Glutamatergic neuron (in vitro differentiated cells): ENCODE results near the gene RTKN2. TPM values are rescaled to one million over a fixed set of nuclear protein-coding genes. Genes with fewer than 3 reads are reported as not detected.
"Not testable (repeated sequence)": the region's sequence is repeated elsewhere in the genome, so short reads cannot be mapped to it uniquely, and the experiment has no call there.

Experiments used
- DNase-seq: peaks from one replicate; pipeline ENCODE4 v3.0.0; 2022
- H3K27ac Mint-ChIP-seq: one replicate; pipeline ENCODE4 v1.8.0; 2020; ENCODE audit warnings: mild to moderate bottlenecking, mixed read lengths, inconsistent platforms; ENCODE audit not compliant: unreplicated experiment
- H3K27me3 Mint-ChIP-seq: one replicate; pipeline ENCODE4 v1.8.0; 2020; ENCODE audit warnings: mild to moderate bottlenecking, moderate library complexity, mixed read lengths, inconsistent platforms; ENCODE audit not compliant: unreplicated experiment
- H3K36me3 Mint-ChIP-seq: one replicate; pipeline ENCODE4 v1.8.0; 2020; ENCODE audit warnings: mild to moderate bottlenecking, mixed read lengths, inconsistent platforms; ENCODE audit not compliant: unreplicated experiment
- H3K4me1 Mint-ChIP-seq: one replicate; pipeline ENCODE4 v1.8.0; 2020; ENCODE audit warnings: mild to moderate bottlenecking, low read depth, mixed read lengths, inconsistent platforms; ENCODE audit not compliant: unreplicated experiment
- H3K4me3 Mint-ChIP-seq: one replicate; pipeline ENCODE4 v1.8.0; 2020; ENCODE audit warnings: mild to moderate bottlenecking, mixed read lengths, inconsistent platforms; ENCODE audit not compliant: unreplicated experiment
- H3K9me3 Mint-ChIP-seq: one replicate; pipeline ENCODE4 v1.8.0; 2020; ENCODE audit warnings: mild to moderate bottlenecking, moderate library complexity, mixed read lengths, inconsistent platforms; ENCODE audit not compliant: unreplicated experiment
- CTCF ChIP-seq: fragments of 200-600 bp; sonication (generic); IDR thresholded peaks from one replicate; pipeline ENCODE4 v1.5.0; 2021; ENCODE audit not compliant: partially characterized antibody, unreplicated experiment
- total RNA-seq: library from RNA; stranded (reverse); fragmentation: NEBNext Ultra II Directional; extraction: Animal tissue kit (Norgen Biotek cat#: 25700); gene quantifications from one replicate; pipeline ENCODE4 v1.2.1, GENCODE V29; 2021; ENCODE audit not compliant: unreplicated experiment

Gene RTKN2
- total RNA-seq, 1 donor from 2014 or later = 3.2 TPM

GRCh38 chr10:62244785-62245467 lies 23.7 kb downstream of the RTKN2 start:
- DNase-seq = no peak
- Mint-ChIP-seq H3K27me3 (no peaks in the 10 kb centered on the region), H3K9me3 (no peaks in the 10 kb centered on the region), H3K36me3 (no peaks in the 10 kb centered on the region), H3K27ac (no peak overlapping the region), H3K4me3 (no peak overlapping the region), H3K4me1 (peaks cover 9% of the 10 kb centered on the region)
- TF ChIP-seq CTCF = peak; percentile 81

- Mint-ChIP-seq H3K36me3 (no peaks in the 10 kb centered on the region), H3K27ac (no peak overlapping the region), H3K27me3 (no peaks in the 10 kb centered on the region), H3K4me3 (no peak overlapping the region), H3K4me1 (peaks cover 5% of the 10 kb centered on the region), H3K9me3 (no peaks in the 10 kb centered on the region)
- no peak for TF ChIP-seq CTCF
- DNase-seq = no peak
Observed at GRCh38 chr10:62244088-62244487, 24.6 kb downstream of the RTKN2 start.

GRCh38 chr10:62243647-62243997 lies 25.0 kb downstream of the RTKN2 start:
- peaks cover 3% of the 10 kb centered on the region for H3K4me1 Mint-ChIP-seq
- no peaks in the 10 kb centered on the region for H3K9me3 Mint-ChIP-seq
- H3K36me3 Mint-ChIP-seq = no peaks in the 10 kb centered on the region
- no peak overlapping the region for H3K4me3 Mint-ChIP-seq
- H3K27ac Mint-ChIP-seq = no peak overlapping the region
- no peak for DNase-seq
- H3K27me3 Mint-ChIP-seq = no peaks in the 10 kb centered on the region
- TF ChIP-seq CTCF = no peak

GRCh38 chr10:62242965-62243646 lies 25.5 kb downstream of the RTKN2 start:
- H3K36me3 Mint-ChIP-seq, H3K4me3 Mint-ChIP-seq, H3K27me3 Mint-ChIP-seq, DNase-seq, H3K9me3 Mint-ChIP-seq, H3K4me1 Mint-ChIP-seq: not testable (repeated sequence)
- H3K27ac Mint-ChIP-seq = peak overlapping the region; percentile 76

GRCh38 chr10:62241521-62241920 lies 27.1 kb downstream of the RTKN2 start:
- not testable (repeated sequence) for H3K9me3 Mint-ChIP-seq, H3K27me3 Mint-ChIP-seq, H3K4me3 Mint-ChIP-seq, H3K27ac Mint-ChIP-seq, DNase-seq, H3K4me1 Mint-ChIP-seq, H3K36me3 Mint-ChIP-seq

GRCh38 chr10:62239994-62240393 lies 28.6 kb downstream of the RTKN2 start:
- H3K27ac Mint-ChIP-seq = no peak overlapping the region
- H3K4me3 Mint-ChIP-seq = no peak overlapping the region
- no peaks in the 10 kb centered on the region for H3K27me3 Mint-ChIP-seq
- H3K36me3 Mint-ChIP-seq = no peaks in the 10 kb centered on the region
- no peaks in the 10 kb centered on the region for H3K9me3 Mint-ChIP-seq
- H3K4me1 Mint-ChIP-seq = peaks cover 4% of the 10 kb centered on the region
- no peak for TF ChIP-seq CTCF
- DNase-seq = no peak
